Colonic mucosa (tissue), 4 donors: ENCODE measurements around the gene RCOR1. TPM values are rescaled to one million over a fixed set of nuclear protein-coding genes. Genes with fewer than 3 reads are reported as not detected.

Source experiments
- DNase-seq: peaks from one replicate; pipeline ENCODE4 v3.0.0-alpha.2; 2020
- H3K27ac ChIP-seq: fragments of 200-600 bp; one replicate; pipeline ENCODE4 v1.8.0; 2021
- H3K27me3 ChIP-seq: fragments of 200-600 bp; one replicate; pipeline ENCODE4 v1.8.0; 2021
- H3K36me3 ChIP-seq: fragments of 200-600 bp; one replicate; pipeline ENCODE4 v1.8.0; 2021
- H3K4me1 ChIP-seq: fragments of 200-600 bp; one replicate; pipeline ENCODE4 v1.8.0; 2021; ENCODE audit warnings: mild to moderate bottlenecking
- H3K4me3 ChIP-seq: fragments of 200-600 bp; one replicate; pipeline ENCODE4 v1.8.0; 2021
- H3K9ac ChIP-seq, 2 donors: one replicate each; pipeline ENCODE4 v1.7.0; 2013; ENCODE audit warnings: control low read depth in 2 of 2, low read depth in 2 of 2, low read length in 2 of 2
- H3K9me3 ChIP-seq: fragments of 200-600 bp; one replicate; pipeline ENCODE4 v1.8.0; 2021
- CTCF ChIP-seq: fragments of 200-600 bp; IDR thresholded peaks from one replicate; pipeline ENCODE4 v1.8.0; 2022; ENCODE audit warnings: antibody characterized with exemption, mild to moderate bottlenecking
- intact Hi-C: fragments of 100-400 bp; cut with DNase I; formaldehyde crosslinking; loops from one replicate; pipeline ENCODE4 v1.14.1; 2022
- total RNA-seq, 2 donors: library from RNA; stranded (reverse); fragmentation: NEBNext Ultra II Directional in 1 of 2; extraction: Animal tissue kit (Norgen Biotek cat#: 25700) in 1 of 2; gene quantifications; one replicate each; pipeline ENCODE4 v1.2.1, GENCODE V29; 2021
- donor health status: healthy.
- donor health status: DM: no; HTN: no; CAD: no.
- donor health status: DM: no; HTN: no; CAD: no.

Gene RCOR1
- total RNA-seq, 2 donors from 2014 or later, result 30.0 to 43.2 TPM

- no peak for TF ChIP-seq CTCF
- no peaks in the 10 kb centered on the region for H3K36me3 ChIP-seq
- no peaks in the 10 kb centered on the region for H3K9me3 ChIP-seq
- no peaks in the 10 kb centered on the region for H3K27me3 ChIP-seq
- no peak for DNase-seq
- no peak overlapping the region for H3K9ac ChIP-seq
- H3K4me3 ChIP-seq, result no peak overlapping the region
- no peak overlapping the region for H3K27ac ChIP-seq
- no peaks in the 10 kb centered on the region for H3K4me1 ChIP-seq
- intact Hi-C loops, result loop anchor here (5.0 kb wide), 1 partner anchor 86 kb away; the partner anchor contains the start of gene TRAF3
These were observed 99.3 kb downstream of the RCOR1 start for GRCh38 chr14:102691763-102692162.

- no peak for TF ChIP-seq CTCF
- Histone ChIP-seq H3K36me3 (no peaks in the 10 kb centered on the region), H3K9ac (no peak overlapping the region), H3K4me3 (no peak overlapping the region), H3K4me1 (no peaks in the 10 kb centered on the region), H3K9me3 (no peaks in the 10 kb centered on the region), H3K27ac (no peak overlapping the region), H3K27me3 (no peaks in the 10 kb centered on the region)
- no peak for DNase-seq
- intact Hi-C loops, result loop anchor here (5.0 kb wide), 1 partner anchor 85 kb away; the partner anchor contains the start of gene TRAF3
These were observed 99.9 kb downstream of the RCOR1 start for GRCh38 chr14:102692334-102692733.

- intact Hi-C loops, result loop anchor here (5.0 kb wide), 1 partner anchor 84 kb away; the partner anchor contains the start of gene TRAF3
- H3K4me3 ChIP-seq, result no peak overlapping the region
- no peaks in the 10 kb centered on the region for H3K9me3 ChIP-seq
- no peaks in the 10 kb centered on the region for H3K4me1 ChIP-seq
- no peak for DNase-seq
- H3K27me3 ChIP-seq, result no peaks in the 10 kb centered on the region
- TF ChIP-seq CTCF, result no peak
- no peak overlapping the region for H3K27ac ChIP-seq
- H3K36me3 ChIP-seq, result no peaks in the 10 kb centered on the region
- H3K9ac ChIP-seq, result no peak overlapping the region
These were observed 100.7 kb downstream of the RCOR1 start for GRCh38 chr14:102693006-102693755.

GRCh38 chr14:102694530-102695166 is 102.2 kb downstream of the RCOR1 start:
- Histone ChIP-seq H3K9me3 (no peaks in the 10 kb centered on the region), H3K36me3 (no peaks in the 10 kb centered on the region), H3K27me3 (no peaks in the 10 kb centered on the region), H3K9ac (no peak overlapping the region), H3K4me3 (no peak overlapping the region), H3K27ac (no peak overlapping the region), H3K4me1 (no peaks in the 10 kb centered on the region)
- peak; percentile 63 for TF ChIP-seq CTCF
- DNase-seq, result peak; percentile 85
- intact Hi-C loops, result loop anchor here (5.0 kb wide), 2 partner anchors 83 to 223 kb away; partner anchors contain the start of gene TRAF3

GRCh38 chr14:102695167-102695555 is 102.7 kb downstream of the RCOR1 start:
- H3K27me3 ChIP-seq, result no peaks in the 10 kb centered on the region
- no peaks in the 10 kb centered on the region for H3K4me1 ChIP-seq
- intact Hi-C loops, result loop anchor here (5.0 kb wide), 1 partner anchor 222 kb away; no protein-coding TSS in a partner anchor
- H3K9ac ChIP-seq, result no peak overlapping the region
- no peaks in the 10 kb centered on the region for H3K36me3 ChIP-seq
- H3K4me3 ChIP-seq, result no peak overlapping the region
- no peak overlapping the region for H3K27ac ChIP-seq
- no peak for DNase-seq
- TF ChIP-seq CTCF, result no peak
- H3K9me3 ChIP-seq, result no peaks in the 10 kb centered on the region
